GM18520 (cell line): ENCODE measurements around the gene IL1RAPL2.
"Not testable (repeated sequence)": the region's sequence is repeated elsewhere in the genome, so short reads cannot be mapped to it uniquely, and the experiment has no call there.

Source experiments
- ATAC-seq: cut with Tn5 transposase; IDR thresholded peaks from one replicate; pipeline ENCODE4 v1.9.1; 2021; ENCODE audit not compliant: unreplicated experiment

The IL1RAPL2 gene

GRCh38 chrX:105013719-105014118 lies 447.7 kb downstream of the IL1RAPL2 start:
- no peak for ATAC-seq

- ATAC-seq: no peak
Observed at GRCh38 chrX:105017641-105018040, 451.6 kb downstream of the IL1RAPL2 start.

GRCh38 chrX:105018865-105019264 lies 452.9 kb downstream of the IL1RAPL2 start:
- ATAC-seq: no peak

GRCh38 chrX:105028962-105029361 lies 463.0 kb downstream of the IL1RAPL2 start:
- ATAC-seq: not testable (repeated sequence)

- no peak for ATAC-seq
Observed at GRCh38 chrX:105038672-105039328, 472.8 kb downstream of the IL1RAPL2 start.

GRCh38 chrX:105050921-105051320 lies 484.9 kb downstream of the IL1RAPL2 start:
- ATAC-seq: no peak

- no peak for ATAC-seq
Observed at GRCh38 chrX:105051364-105051763, 485.4 kb downstream of the IL1RAPL2 start.

GRCh38 chrX:105052926-105053325 lies 486.9 kb downstream of the IL1RAPL2 start:
- no peak for ATAC-seq

- ATAC-seq: no peak
Observed at GRCh38 chrX:105063743-105064142, 497.7 kb downstream of the IL1RAPL2 start.

- ATAC-seq: no peak
Observed at GRCh38 chrX:105098201-105098600, 532.2 kb downstream of the IL1RAPL2 start.

- no peak for ATAC-seq
Observed at GRCh38 chrX:105098812-105099211, 532.8 kb downstream of the IL1RAPL2 start.

GRCh38 chrX:105101378-105101777 lies 535.4 kb downstream of the IL1RAPL2 start:
- no peak for ATAC-seq

- no peak for ATAC-seq
Observed at GRCh38 chrX:105109936-105110335, 543.9 kb downstream of the IL1RAPL2 start.

- ATAC-seq: no peak
Observed at GRCh38 chrX:105114554-105115130, 548.6 kb downstream of the IL1RAPL2 start.

GRCh38 chrX:105115596-105116320 lies 549.8 kb downstream of the IL1RAPL2 start:
- ATAC-seq: not testable (repeated sequence)

GRCh38 chrX:105116486-105116885 lies 550.5 kb downstream of the IL1RAPL2 start:
- no peak for ATAC-seq

GRCh38 chrX:105117621-105118020 lies 551.6 kb downstream of the IL1RAPL2 start:
- ATAC-seq: no peak

GRCh38 chrX:105120463-105120862 lies 554.5 kb downstream of the IL1RAPL2 start:
- ATAC-seq: no peak

- no peak for ATAC-seq
Observed at GRCh38 chrX:105121186-105121585, 555.2 kb downstream of the IL1RAPL2 start.

- no peak for ATAC-seq
Observed at GRCh38 chrX:105126201-105126600, 560.2 kb downstream of the IL1RAPL2 start.

GRCh38 chrX:105134273-105134672 lies 568.3 kb downstream of the IL1RAPL2 start:
- no peak for ATAC-seq

- no peak for ATAC-seq
Observed at GRCh38 chrX:105136786-105137185, 570.8 kb downstream of the IL1RAPL2 start.
